ENCODE results near the gene AQP6. TPM values are rescaled to one million over a fixed set of nuclear protein-coding genes. Genes with fewer than 3 reads are reported as not detected.

The AQP6 gene
- total and polyA plus RNA-seq, 2 experiments from 2014 or later = 0.23 TPM; not detected in 1

DNA sequence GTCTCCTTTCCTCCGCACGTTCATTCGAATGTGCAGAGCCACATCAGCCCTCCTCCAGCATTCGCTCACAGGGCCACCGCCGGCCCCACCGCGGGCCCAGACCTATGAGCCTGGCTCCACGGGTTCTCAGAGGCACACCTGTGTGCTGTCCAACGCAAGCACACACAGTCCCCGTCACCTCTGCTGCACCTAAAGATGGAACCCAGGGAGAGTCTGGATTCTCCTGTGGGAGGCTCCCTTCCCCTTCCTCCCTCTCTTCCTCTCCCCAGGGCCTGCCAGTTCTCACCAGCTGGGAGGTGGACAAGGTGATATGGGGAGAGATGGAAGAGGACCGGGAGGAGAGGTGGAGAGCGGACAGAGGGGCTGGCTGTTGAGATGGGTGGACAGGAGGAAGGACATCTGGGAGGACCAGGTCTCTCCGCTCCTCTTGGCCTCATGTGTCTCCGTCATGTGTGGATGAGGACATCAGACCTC is 4.9 kb upstream of the AQP6 start:
- H3K79me2 ChIP-seq = no peaks in the 10 kb centered on the region
- TF ChIP-seq, protein P1, sequence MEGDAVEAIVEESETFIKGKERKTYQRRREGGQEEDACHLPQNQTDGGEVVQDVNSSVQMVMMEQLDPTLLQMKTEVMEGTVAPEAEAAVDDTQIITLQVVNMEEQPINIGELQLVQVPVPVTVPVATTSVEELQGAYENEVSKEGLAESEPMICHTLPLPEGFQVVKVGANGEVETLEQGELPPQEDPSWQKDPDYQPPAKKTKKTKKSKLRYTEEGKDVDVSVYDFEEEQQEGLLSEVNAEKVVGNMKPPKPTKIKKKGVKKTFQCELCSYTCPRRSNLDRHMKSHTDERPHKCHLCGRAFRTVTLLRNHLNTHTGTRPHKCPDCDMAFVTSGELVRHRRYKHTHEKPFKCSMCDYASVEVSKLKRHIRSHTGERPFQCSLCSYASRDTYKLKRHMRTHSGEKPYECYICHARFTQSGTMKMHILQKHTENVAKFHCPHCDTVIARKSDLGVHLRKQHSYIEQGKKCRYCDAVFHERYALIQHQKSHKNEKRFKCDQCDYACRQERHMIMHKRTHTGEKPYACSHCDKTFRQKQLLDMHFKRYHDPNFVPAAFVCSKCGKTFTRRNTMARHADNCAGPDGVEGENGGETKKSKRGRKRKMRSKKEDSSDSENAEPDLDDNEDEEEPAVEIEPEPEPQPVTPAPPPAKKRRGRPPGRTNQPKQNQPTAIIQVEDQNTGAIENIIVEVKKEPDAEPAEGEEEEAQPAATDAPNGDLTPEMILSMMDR (IDR thresholded peaks at IDR 0.05; ENCODE audit: poor library complexity) = no peak
- TF ChIP-seq EZH2 (IDR thresholded peaks at IDR 0.05; ENCODE audit: borderline replicate concordance) (no peak), EZH2phosphoT487 (IDR thresholded peaks at IDR 0.05; ENCODE audit: low read depth, severe bottlenecking, unreplicated experiment) (no peak)
- peaks cover 18% of the 10 kb centered on the region for H3K27me3 ChIP-seq
- 51% methylated on average over 13 of the region's 15 CpGs for WGBS (ENCODE audit: low lambda C conversion rate, missing lambda C conversion rate)
- no peak overlapping the region for H3K27ac ChIP-seq
- H3K36me3 ChIP-seq (replicated peaks; ENCODE audit: insufficient read depth, low read depth) = no peaks in the 10 kb centered on the region
- no peaks in the 10 kb centered on the region for H3K9me3 ChIP-seq (ENCODE audit: low read depth)
- H3K4me3 ChIP-seq = no peak overlapping the region
- DNase-seq (ENCODE audit: low spot score) = no peak
- H4K20me1 ChIP-seq (ENCODE audit: insufficient read depth, poor library complexity, severe bottlenecking) = no peaks in the 10 kb centered on the region
- no peaks in the 10 kb centered on the region for H3K9me2 ChIP-seq (replicated peaks; ENCODE audit: insufficient read depth)
- peak overlapping the region; percentile 93 for H3K4me2 ChIP-seq
- H3K4me1 ChIP-seq (ENCODE audit: insufficient read depth) = peaks cover 7% of the 10 kb centered on the region
- H2AFZ ChIP-seq = no peak overlapping the region

DNA sequence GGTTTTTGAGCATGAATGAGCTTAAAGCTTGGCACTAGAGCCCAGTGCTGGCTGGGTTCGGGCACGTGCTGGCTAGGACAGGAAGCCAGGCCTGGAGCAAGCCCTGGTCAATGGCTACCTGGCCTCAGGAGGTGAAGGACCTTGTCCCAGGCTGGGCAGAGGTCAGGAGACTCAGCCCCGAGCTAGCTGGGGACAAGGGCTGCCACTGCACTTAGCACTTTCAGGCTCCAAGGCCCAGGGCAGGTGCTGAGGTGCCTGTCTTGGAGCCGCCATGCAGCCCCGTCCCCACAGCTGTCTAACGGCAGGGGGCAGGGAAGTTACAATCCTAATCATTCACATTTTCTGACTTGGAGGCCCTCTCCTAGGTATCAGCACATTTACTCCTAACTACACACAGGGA is 4.3 kb upstream of the AQP6 start:
- WGBS (ENCODE audit: low lambda C conversion rate, missing lambda C conversion rate) = 86% methylated on average over 6 of the region's 6 CpGs

DNA sequence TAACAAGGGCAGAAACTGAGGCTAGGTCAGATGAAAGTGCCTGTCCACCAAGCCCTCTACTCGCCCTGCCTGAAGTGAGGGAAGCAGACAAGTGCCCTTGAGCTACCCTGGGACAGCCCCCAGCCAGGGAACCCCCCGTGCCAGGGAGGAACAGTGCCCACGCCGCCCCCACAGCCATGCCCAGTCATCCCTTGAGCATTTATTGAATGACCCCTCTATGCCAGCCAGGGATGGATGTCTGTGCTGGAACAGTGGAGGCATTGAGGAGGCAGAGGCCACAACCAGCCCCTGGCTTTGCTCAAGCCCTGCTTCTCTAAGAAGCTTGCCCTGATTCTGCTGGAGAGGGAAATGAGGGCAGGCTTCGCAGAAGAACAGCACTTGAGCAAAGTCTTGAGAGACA is 3.7 kb upstream of the AQP6 start:
- no peaks in the 10 kb centered on the region for H4K20me1 ChIP-seq (ENCODE audit: insufficient read depth, poor library complexity, severe bottlenecking)
- peaks cover 7% of the 10 kb centered on the region for H3K4me1 ChIP-seq (ENCODE audit: insufficient read depth)
- no peaks in the 10 kb centered on the region for H3K36me3 ChIP-seq (replicated peaks; ENCODE audit: insufficient read depth, low read depth)
- peaks cover 18% of the 10 kb centered on the region for H3K27me3 ChIP-seq
- H3K9me2 ChIP-seq (replicated peaks; ENCODE audit: insufficient read depth) = no peaks in the 10 kb centered on the region
- no peak overlapping the region for H3K4me3 ChIP-seq
- H2AFZ ChIP-seq = no peak overlapping the region
- WGBS (ENCODE audit: low lambda C conversion rate, missing lambda C conversion rate) = 94% methylated on average over 5 of the region's 5 CpGs
- TF ChIP-seq EZH2phosphoT487 (IDR thresholded peaks at IDR 0.05; ENCODE audit: low read depth, severe bottlenecking, unreplicated experiment) (no peak), EZH2 (IDR thresholded peaks at IDR 0.05; ENCODE audit: borderline replicate concordance) (no peak)
- TF ChIP-seq, protein P1 (IDR thresholded peaks at IDR 0.05; ENCODE audit: poor library complexity) = no peak
- H3K4me2 ChIP-seq = no peak overlapping the region
- no peak overlapping the region for H3K27ac ChIP-seq
- H3K9me3 ChIP-seq (ENCODE audit: low read depth) = no peaks in the 10 kb centered on the region
- no peak for DNase-seq (ENCODE audit: low spot score)
- no peaks in the 10 kb centered on the region for H3K79me2 ChIP-seq

More for the DNA sequence above, 4.3 kb upstream of the AQP6 start:
- Histone ChIP-seq H3K27me3 (peaks cover 18% of the 10 kb centered on the region), H3K36me3 (replicated peaks; ENCODE audit: insufficient read depth, low read depth) (no peaks in the 10 kb centered on the region), H3K79me2 (no peaks in the 10 kb centered on the region), H3K4me2 (no peak overlapping the region), H4K20me1 (ENCODE audit: insufficient read depth, poor library complexity, severe bottlenecking) (no peaks in the 10 kb centered on the region), H3K27ac (no peak overlapping the region), H2AFZ (no peak overlapping the region), H3K4me1 (ENCODE audit: insufficient read depth) (peaks cover 7% of the 10 kb centered on the region), H3K9me2 (replicated peaks; ENCODE audit: insufficient read depth) (no peaks in the 10 kb centered on the region), H3K9me3 (ENCODE audit: low read depth) (no peaks in the 10 kb centered on the region), H3K4me3 (no peak overlapping the region)
- TF ChIP-seq, protein P1 (IDR thresholded peaks at IDR 0.05; ENCODE audit: poor library complexity) = no peak
- TF ChIP-seq EZH2phosphoT487 (IDR thresholded peaks at IDR 0.05; ENCODE audit: low read depth, severe bottlenecking, unreplicated experiment) = no peak
- TF ChIP-seq EZH2 (IDR thresholded peaks at IDR 0.05; ENCODE audit: borderline replicate concordance) = no peak
- no peak for DNase-seq (ENCODE audit: low spot score)

All from hepatocyte (in vitro differentiated cells).